Endothelial cell of umbilical vein (primary cell): ENCODE results near the gene ANKRD31. TPM values are rescaled to one million over a fixed set of nuclear protein-coding genes. Genes with fewer than 3 reads are reported as not detected.

ENCODE experiments used
- BruUV-seq: library from RNA; stranded (reverse); fragments of 400-500 nt; replicated peaks from 2 replicates; lab custom pipeline; 2021; lab: Mats Ljungman, UMichigan
- CTCF ChIA-PET: fragments of 300-600, 350-600 bp; sonication (Branson Sonifier 250); formaldehyde crosslinking; loops from one replicate; lab custom pipeline; 2021; ENCODE audit warnings: antibody characterized with exemption, inconsistent platforms; lab: Charles Lee
- POLR2A ChIA-PET: fragments of 300-600, 350-600 bp; sonication (Branson Sonifier 250); formaldehyde crosslinking; loops from one replicate; lab custom pipeline; 2021; ENCODE audit warnings: antibody characterized with exemption, inconsistent platforms; lab: Charles Lee
- DNase-seq: peaks from one replicate; pipeline ENCODE4 v3.0.0-alpha.2; 2011; ENCODE audit warnings: low read depth, low spot score
- FAIRE-seq: peaks from 2 replicates; lab custom pipeline; 2011; peaks lifted over from hg19 to GRCh38; lab: Jason Lieb, UNC
- H2AFZ ChIP-seq: 2 replicates; pipeline ENCODE4 v1.6.0; 2012; ENCODE audit warnings: low read depth, low read length, control low read depth, inconsistent platforms
- H3K27ac ChIP-seq: 2 replicates; pipeline ENCODE4 v1.5.1; 2011; ENCODE audit warnings: low read depth, mild to moderate bottlenecking, control low read depth, low read length, moderate library complexity; ENCODE audit not compliant: insufficient read depth
- H3K27me3 ChIP-seq, 2 experiments: 2 replicates each; pipeline versions ENCODE4 v1.6.0 to v1.6.1; 2011; ENCODE audit warnings: low read length in 2 of 2, mixed read lengths in 1 of 2; ENCODE audit not compliant: control insufficient read depth in 2 of 2, insufficient read depth in 2 of 2
- H3K36me3 ChIP-seq, 2 experiments: 2 replicates in 1 of 2; 3 replicates in 1 of 2; pipeline ENCODE4 v1.5.1; 2011; ENCODE audit warnings: low read length in 2 of 2, mild to moderate bottlenecking in 1 of 2, moderate library complexity in 1 of 2; ENCODE audit not compliant: control insufficient read depth in 2 of 2, insufficient read depth in 2 of 2; ENCODE audit errors: extremely low read depth in 1 of 2
- H3K4me1 ChIP-seq: 3 replicates; pipeline ENCODE4 v1.5.1; 2011; ENCODE audit warnings: mild to moderate bottlenecking, low read length; ENCODE audit not compliant: control insufficient read depth, insufficient read depth; ENCODE audit errors: extremely low read depth
- H3K4me2 ChIP-seq: 2 replicates; pipeline ENCODE4 v1.6.1; 2011; ENCODE audit warnings: low read length, control low read depth, mixed read lengths; ENCODE audit not compliant: insufficient read depth
- H3K4me3 ChIP-seq, 3 experiments: fragments of 200-600 bp in 1 of 3; sonication (generic), shearing (Covaris generic) in 1 of 3; replicated peaks in 1 of 3; 2 replicates each; pipeline ENCODE4 v1.5.1; 2011 to 2016; ENCODE audit warnings: control low read depth in 3 of 3, low read length in 3 of 3, mild to moderate bottlenecking in 2 of 3, inconsistent platforms in 1 of 3, low read depth in 1 of 3, moderate library complexity in 1 of 3; ENCODE audit not compliant: insufficient read depth in 1 of 3
- H3K79me2 ChIP-seq: 2 replicates; pipeline ENCODE4 v1.6.0; 2012; ENCODE audit warnings: low read length, inconsistent platforms; ENCODE audit not compliant: control insufficient read depth, insufficient read depth
- H3K9ac ChIP-seq: replicated peaks from 2 replicates; pipeline ENCODE3; 2011; ENCODE audit warnings: low read length, control low read depth; ENCODE audit not compliant: insufficient read depth; ENCODE audit errors: extremely low read depth
- H3K9me1 ChIP-seq: replicated peaks from 3 replicates; pipeline ENCODE4 v1.6.0; 2011; ENCODE audit warnings: mild to moderate bottlenecking, low read length; ENCODE audit not compliant: control insufficient read depth, insufficient read depth; ENCODE audit errors: extremely low read depth
- H3K9me3 ChIP-seq: replicated peaks from 2 replicates; pipeline ENCODE4 v1.5.1; 2012; ENCODE audit warnings: low read length, inconsistent platforms; ENCODE audit not compliant: control insufficient read depth, insufficient read depth
- H4K20me1 ChIP-seq: replicated peaks from 2 replicates; pipeline ENCODE3; 2011; ENCODE audit warnings: mild to moderate bottlenecking, low read length; ENCODE audit not compliant: control insufficient read depth, insufficient read depth; ENCODE audit errors: extremely low read depth
- EZH2 ChIP-seq: IDR thresholded peaks from 2 replicates; pipeline ENCODE4 v1.6.1; 2012; ENCODE audit warnings: borderline replicate concordance, low read depth, mild to moderate bottlenecking, moderate library complexity, low read length, inconsistent platforms; ENCODE audit not compliant: severe bottlenecking
- FOS ChIP-seq: IDR thresholded peaks from 2 replicates; pipeline ENCODE4 v1.6.1; 2011; ENCODE audit warnings: mild to moderate bottlenecking, low read length, moderate library complexity, borderline replicate concordance; ENCODE audit not compliant: insufficient read depth
- GATA2 ChIP-seq: IDR thresholded peaks from 2 replicates; pipeline ENCODE4 v1.7.0; 2011; ENCODE audit warnings: low read depth, mild to moderate bottlenecking, moderate library complexity, mixed read lengths, low read length; ENCODE audit not compliant: insufficient read length, insufficient read depth
- JUN ChIP-seq: IDR thresholded peaks from 2 replicates; pipeline ENCODE4 v1.6.1; 2011; ENCODE audit warnings: borderline replicate concordance, low read depth; ENCODE audit not compliant: insufficient read length, insufficient read depth
- MYC ChIP-seq: IDR thresholded peaks from one replicate; pipeline ENCODE4 v1.6.1; 2011; ENCODE audit warnings: mild to moderate bottlenecking, low read depth, low read length
- POLR2A ChIP-seq: IDR thresholded peaks from 2 replicates; pipeline ENCODE4 v1.6.1; 2012; ENCODE audit warnings: low read depth, mild to moderate bottlenecking, control low read depth, low read length
- POLR2AphosphoS5 ChIP-seq: IDR thresholded peaks from 2 replicates; pipeline ENCODE4 v1.6.1; 2012; ENCODE audit warnings: low read depth, mild to moderate bottlenecking, control low read depth, low read length, moderate library complexity; ENCODE audit not compliant: insufficient read depth
- dilution Hi-C: fragments of 300-500 bp; cut with MboI; formaldehyde crosslinking; loops from one replicate; pipeline ENCODE4 v1.15.0; 2019; ENCODE audit warnings: low sequenced_read_pairs; ENCODE audit not compliant: extremely low pct_ligation_motif_present
- intact Hi-C: fragments of 100-400 bp; cut with micrococcal nuclease; formaldehyde crosslinking; loops from one replicate; pipeline ENCODE4 v1.10.0; 2022
- polyA plus RNA-seq, 4 experiments: library from polyadenylated mRNA; depleted of rRNA in 3 of 4; stranded (reverse) in 3 of 4; unstranded in 1 of 4; fragments of >200 nt; gene quantifications; 2 replicates each; pipeline versions ENCODE4 v1.2.1 to v1.2.3, GENCODE V29; 2011 to 2012; ENCODE audit warnings: missing spikeins in 1 of 4
- total RNA-seq: library from RNA; stranded (reverse); gene quantifications from 2 replicates; pipeline ENCODE4 v1.2.3, GENCODE V29; 2021
- TF ChIP-seq, protein P1 (sequence below), 2 donors: IDR thresholded peaks; 1 replicate in 1 of 2; 2 replicates in 1 of 2; pipeline ENCODE4 v1.5.1; 2011; ENCODE audit warnings: low read length in 2 of 2, mild to moderate bottlenecking in 2 of 2, moderate library complexity in 2 of 2, control low read depth in 1 of 2, inconsistent platforms in 1 of 2, low read depth in 1 of 2; ENCODE audit not compliant: insufficient read depth in 1 of 2; ENCODE audit errors: extremely low read depth in 1 of 2
- TF ChIP-seq, protein P2 (sequence below): IDR thresholded peaks from 2 replicates; pipeline ENCODE4 v1.6.1; 2011; ENCODE audit not compliant: insufficient read depth, insufficient read length

Gene ANKRD31
- total and polyA plus RNA-seq, 2 donors (not counting 3 experiments of a cell fraction or from before 2014, with no cell fraction given) = not detected

DNA sequence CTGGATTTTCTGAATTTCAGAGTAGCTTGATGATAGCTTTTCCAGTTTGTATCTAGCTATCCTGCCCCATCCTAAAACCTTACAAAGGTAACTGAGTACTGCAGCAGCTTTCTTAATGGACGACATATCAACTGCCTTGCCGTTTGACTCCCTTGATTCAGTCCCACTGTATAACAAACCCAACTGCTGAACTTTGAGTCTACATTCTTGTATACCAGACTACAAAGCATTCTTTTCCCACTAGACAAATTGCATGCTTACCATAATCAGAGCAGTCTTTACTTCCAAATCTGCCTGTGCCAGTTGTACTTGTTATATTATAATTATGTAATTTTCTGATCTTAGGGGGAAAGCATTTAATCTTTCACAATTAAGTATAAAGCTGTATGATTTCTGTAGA is 47.3 kb downstream of the ANKRD31 start:
- Histone ChIP-seq H3K79me2 (no peaks in the 10 kb centered on the region), H3K4me2 (no peak overlapping the region), H3K9me3 (no peaks in the 10 kb centered on the region), H3K4me3 (no peak overlapping the region), H3K36me3 (no peaks in the 10 kb centered on the region), H2AFZ (no peak overlapping the region), H4K20me1 (no peaks in the 10 kb centered on the region), H3K27me3 (peaks cover 1 to 14% of the 10 kb centered on the region in 2 experiments), H3K4me1 (no peaks in the 10 kb centered on the region), H3K9ac (no peak overlapping the region), H3K9me1 (no peaks in the 10 kb centered on the region), H3K27ac (no peak overlapping the region)
- ChIA-PET CTCF (no interaction called here), POLR2A (no interaction called here)
- no peak for TF ChIP-seq MYC
- TF ChIP-seq FOS = no peak
- no peak for TF ChIP-seq JUN
- no peak for TF ChIP-seq GATA2
- TF ChIP-seq, protein P1, sequence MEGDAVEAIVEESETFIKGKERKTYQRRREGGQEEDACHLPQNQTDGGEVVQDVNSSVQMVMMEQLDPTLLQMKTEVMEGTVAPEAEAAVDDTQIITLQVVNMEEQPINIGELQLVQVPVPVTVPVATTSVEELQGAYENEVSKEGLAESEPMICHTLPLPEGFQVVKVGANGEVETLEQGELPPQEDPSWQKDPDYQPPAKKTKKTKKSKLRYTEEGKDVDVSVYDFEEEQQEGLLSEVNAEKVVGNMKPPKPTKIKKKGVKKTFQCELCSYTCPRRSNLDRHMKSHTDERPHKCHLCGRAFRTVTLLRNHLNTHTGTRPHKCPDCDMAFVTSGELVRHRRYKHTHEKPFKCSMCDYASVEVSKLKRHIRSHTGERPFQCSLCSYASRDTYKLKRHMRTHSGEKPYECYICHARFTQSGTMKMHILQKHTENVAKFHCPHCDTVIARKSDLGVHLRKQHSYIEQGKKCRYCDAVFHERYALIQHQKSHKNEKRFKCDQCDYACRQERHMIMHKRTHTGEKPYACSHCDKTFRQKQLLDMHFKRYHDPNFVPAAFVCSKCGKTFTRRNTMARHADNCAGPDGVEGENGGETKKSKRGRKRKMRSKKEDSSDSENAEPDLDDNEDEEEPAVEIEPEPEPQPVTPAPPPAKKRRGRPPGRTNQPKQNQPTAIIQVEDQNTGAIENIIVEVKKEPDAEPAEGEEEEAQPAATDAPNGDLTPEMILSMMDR (IDR thresholded peaks at IDR 0.05; ENCODE audit: extremely low read depth in 1 of 2, insufficient read depth in 1 of 2, low read depth in 1 of 2, low read length in 2 of 2) = no peak
- TF ChIP-seq, protein P2, sequence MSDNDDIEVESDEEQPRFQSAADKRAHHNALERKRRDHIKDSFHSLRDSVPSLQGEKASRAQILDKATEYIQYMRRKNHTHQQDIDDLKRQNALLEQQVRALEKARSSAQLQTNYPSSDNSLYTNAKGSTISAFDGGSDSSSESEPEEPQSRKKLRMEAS = no peak
- no peak for TF ChIP-seq POLR2A
- no peak for TF ChIP-seq EZH2
- no peak for TF ChIP-seq POLR2AphosphoS5
- dilution Hi-C loops = no loop called here
- FAIRE-seq = no peak
- BruUV-seq = no TSS peak
- intact Hi-C loops = no loop called here
- no peak for DNase-seq
